HG03439 (cell line): ENCODE data around the gene JCAD.

Experiments
- ATAC-seq: cut with Tn5 transposase; IDR thresholded peaks from one replicate; pipeline ENCODE4 v1.9.1; 2021; ENCODE audit warnings: mild to moderate bottlenecking, moderate library complexity; ENCODE audit not compliant: unreplicated experiment

JCAD gene

DNA sequence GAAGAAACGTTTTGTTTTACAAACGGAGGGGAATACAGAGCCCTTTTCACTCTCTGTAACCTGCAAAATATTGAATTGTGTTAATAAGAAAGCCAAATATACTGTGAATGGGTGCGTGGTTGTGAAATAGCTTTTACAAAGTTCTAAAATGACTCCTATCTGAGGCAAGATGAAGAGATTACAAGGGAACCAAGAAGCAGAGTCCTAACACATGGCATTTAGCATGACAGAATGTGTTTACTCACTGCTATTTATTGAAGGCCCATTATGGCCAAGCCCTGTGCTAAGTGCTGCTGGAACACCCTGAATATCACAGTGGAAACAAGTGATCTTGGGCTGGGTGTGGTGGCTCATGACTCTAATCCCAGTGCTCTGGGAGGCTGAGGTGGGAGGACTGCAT, 12.9 kb downstream of the JCAD start:
- no peak for ATAC-seq

DNA sequence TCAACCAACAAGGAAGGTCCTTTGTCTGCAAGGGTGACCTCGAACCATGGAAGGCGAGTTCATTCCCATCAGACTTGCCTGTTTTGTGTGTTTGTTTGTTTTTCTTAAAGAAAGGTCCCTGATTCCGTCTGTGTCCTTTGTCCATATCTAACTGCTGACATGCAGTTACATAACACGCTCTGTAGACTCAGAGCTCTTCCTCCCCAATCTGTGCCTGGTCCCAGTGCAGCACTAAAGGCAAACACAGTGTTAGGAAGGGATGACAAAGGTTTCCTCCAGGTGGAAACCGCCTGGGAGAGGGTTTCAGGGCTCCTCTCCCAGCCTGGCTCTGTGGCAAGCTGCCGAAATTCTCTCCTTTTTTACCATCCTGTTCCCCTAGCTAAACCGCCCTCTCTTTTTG, 13.4 kb downstream of the JCAD start:
- ATAC-seq: no peak

- ATAC-seq: no peak
These were observed 15.7 kb downstream of the JCAD start for GRCh38 chr10:30043476-30044270.

DNA sequence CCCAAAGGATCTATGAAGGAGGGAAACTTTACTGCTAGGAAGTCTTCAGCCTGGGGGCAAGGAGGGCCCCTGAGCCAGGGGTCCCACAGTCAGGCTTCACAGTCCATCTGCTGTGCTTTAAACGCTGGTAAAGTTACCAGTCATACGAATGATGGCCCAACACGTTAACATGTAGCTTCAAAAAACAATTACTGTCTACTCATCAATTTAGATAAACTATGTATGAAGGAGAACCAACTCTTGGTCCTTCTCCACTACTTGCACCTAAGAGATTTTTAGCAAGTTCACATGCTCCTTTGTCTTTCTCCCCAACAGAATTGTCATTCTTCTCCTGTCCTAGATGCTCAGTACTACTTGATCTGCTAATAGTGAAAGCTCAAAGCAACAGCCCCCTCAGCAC, 16.6 kb downstream of the JCAD start:
- no peak for ATAC-seq

GRCh38 chr10:30041196-30042105, 17.9 kb downstream of the JCAD start:
- no peak for ATAC-seq

- no peak for ATAC-seq
These were observed 18.8 kb downstream of the JCAD start for GRCh38 chr10:30040597-30040996.

DNA sequence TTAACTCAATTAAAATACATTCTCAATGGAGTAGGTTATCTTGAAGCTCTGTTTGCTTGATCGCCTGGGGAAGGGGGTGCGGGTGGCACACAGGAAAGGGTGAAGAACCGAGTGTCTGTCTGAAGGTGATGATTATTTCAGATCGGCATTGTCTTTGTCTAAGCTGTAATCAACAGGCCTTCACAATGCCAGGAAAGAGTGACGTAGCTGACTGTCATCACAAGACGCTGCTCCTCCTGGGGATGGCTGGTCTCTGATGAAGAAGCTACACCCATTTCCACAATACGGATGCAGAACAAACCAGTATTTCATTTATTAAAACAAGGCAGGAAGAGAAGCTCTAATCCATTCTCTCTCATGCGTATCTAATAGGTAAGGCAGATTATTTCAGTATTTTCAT, 19.4 kb downstream of the JCAD start:
- no peak for ATAC-seq

- no peak for ATAC-seq
These were observed 19.8 kb downstream of the JCAD start for GRCh38 chr10:30039567-30039966.

DNA sequence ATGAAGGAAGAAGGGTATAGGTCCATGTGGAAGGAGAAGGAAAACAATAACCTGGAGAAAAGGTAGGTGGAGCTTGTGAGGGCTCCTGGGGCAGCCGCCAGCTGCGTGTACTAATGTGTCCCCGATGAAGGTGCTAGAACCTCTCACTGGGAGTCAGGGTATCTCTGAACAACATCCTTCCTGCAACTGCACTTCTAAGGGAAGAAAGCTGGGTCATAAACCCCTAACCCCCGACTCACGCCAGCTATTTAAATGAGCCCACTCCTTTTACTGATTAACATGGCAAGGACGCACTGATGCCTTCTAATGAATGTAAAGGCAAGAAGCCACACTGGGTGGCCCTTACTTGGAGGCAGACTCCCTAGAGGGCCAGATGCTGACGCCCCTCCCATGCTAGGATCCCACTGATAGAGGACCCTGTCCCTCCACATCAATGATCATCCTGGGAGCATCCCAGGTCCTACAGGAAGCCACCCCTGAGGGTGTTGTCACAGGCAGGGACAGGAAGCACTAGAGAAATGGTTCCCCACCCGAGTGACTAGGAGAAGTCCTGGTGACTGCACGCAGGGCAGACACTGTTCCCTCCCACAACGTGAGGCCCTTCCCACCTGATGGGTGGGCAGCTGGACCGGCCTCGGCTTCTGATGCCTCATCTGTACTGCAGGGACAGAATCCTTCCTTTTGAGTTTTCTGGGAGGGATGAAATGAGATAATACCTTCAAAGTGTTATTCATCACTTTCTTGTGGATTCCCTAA, 20.4 kb downstream of the JCAD start:
- ATAC-seq: no peak

GRCh38 chr10:30037620-30038336, 21.6 kb downstream of the JCAD start:
- no peak for ATAC-seq

DNA sequence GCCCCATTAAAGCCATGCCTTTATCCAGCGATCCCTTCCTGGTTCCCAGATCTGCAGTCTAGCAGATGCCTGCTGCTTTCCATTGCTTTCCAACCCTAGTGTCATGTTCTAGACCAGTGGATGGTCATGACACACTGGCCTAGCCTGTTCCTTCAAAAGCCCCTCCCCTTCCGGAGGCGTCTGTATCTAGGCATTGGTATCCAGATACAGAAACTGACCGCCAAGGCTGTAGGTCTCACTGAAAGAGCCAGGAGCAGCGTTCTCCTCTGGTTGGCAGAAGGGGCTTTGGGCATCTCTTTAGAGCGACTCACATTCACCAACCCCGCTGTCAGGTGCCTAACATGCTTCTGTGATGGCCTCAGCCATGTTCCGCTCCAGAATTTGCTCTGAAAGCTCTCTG, 22.6 kb downstream of the JCAD start:
- ATAC-seq: no peak

- ATAC-seq: no peak
These were observed 23.0 kb downstream of the JCAD start for GRCh38 chr10:30036341-30036740.

- no peak for ATAC-seq
These were observed 24.8 kb downstream of the JCAD start for GRCh38 chr10:30034433-30035137.

DNA sequence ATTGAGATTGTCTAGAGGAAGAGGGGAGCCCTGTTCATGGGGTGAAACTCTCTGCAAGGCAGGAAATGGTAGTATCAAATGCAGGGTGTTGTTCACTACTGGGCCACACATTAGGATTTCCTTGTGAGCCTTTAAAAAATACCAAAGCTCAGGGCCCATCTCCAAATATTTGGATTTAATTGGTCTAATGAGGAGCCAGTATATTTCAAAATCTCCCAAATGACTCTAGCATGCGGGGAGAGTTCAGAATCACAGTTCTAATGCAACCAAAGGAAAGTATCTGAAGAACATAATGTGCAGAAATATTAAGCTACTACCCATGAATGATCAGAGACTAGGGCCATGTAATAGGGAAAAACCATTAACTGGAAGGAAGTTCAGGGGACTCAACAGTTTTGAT, 27.3 kb downstream of the JCAD start:
- ATAC-seq: no peak

DNA sequence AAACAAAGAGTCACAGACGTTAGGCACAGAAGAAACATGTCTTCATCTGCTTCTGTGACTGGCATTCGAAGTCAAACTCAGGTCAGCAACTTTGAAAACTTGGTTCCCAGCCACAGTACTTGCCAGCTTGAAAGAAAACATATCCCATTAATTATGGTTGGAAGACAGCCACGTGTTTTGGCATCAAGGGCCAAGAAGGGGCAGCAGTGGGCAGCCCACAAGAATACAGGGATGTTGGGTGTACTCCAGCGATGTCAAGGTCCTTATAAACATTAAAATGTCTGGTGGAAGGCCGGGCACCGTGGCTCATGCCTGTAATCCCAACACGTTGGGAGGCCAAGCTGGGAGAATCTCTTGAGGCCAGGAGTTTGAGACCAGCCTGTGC, 29.5 kb downstream of the JCAD start:
- no peak for ATAC-seq

- ATAC-seq: no peak
These were observed 30.1 kb downstream of the JCAD start for GRCh38 chr10:30029164-30029871.

DNA sequence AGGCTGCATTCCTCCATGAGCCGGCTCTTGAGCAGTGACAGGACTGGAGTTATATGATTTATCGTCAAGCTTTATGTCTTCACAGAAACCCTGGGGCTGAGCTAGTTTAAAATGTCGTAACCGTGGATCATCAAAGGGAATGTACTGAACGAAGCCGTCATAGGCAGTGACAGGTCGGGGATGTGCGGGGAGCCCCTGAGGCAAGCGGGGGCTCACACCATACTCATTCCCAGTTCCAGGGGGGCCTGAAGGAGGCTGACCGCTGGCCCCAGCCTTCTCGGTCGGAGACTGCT, 30.7 kb downstream of the JCAD start:
- ATAC-seq: no peak

- ATAC-seq: no peak
These were observed 31.2 kb downstream of the JCAD start for GRCh38 chr10:30028006-30028737.
